ENCODE measurements around the gene CYP2U1.

Gene CYP2U1

DNA sequence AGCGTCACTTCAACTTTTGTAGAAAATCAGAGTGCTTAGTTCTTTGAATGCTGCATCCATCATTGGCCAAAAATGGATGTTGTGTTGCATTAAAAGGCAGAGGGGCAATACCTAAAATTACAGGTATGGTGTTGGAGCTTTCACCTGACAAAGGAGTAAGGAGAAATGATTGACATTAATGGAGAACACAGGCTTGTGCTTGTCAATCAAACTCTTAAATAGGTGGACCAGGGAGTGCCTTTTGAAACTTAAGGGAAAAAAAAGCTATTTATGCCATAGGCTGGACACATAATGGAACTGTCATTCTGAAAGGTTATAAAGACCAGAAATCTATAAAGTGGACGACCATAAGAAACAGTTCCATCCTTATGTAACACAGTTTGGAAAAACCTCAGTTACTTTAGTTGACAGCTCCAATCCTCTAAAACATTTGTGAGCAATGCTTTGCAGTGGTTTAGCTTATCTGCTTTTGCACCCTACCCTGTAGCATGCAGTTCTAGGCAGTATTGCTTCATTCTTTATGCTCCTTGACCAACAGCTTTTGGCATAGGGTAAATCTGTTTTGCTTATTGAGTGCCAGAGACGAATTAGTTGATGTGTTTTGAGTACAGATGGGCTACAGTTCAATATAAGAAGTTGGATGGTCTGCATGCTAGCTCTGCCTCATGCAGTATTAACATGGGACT, 60.7 kb downstream of the CYP2U1 start:
- H3K4me3 ChIP-seq (ENCODE audit: control insufficient read depth, low read depth, low read length): no peak overlapping the region
- peak; percentile 38 for DNase-seq (ENCODE audit: low read depth)
- TF ChIP-seq, protein P1, sequence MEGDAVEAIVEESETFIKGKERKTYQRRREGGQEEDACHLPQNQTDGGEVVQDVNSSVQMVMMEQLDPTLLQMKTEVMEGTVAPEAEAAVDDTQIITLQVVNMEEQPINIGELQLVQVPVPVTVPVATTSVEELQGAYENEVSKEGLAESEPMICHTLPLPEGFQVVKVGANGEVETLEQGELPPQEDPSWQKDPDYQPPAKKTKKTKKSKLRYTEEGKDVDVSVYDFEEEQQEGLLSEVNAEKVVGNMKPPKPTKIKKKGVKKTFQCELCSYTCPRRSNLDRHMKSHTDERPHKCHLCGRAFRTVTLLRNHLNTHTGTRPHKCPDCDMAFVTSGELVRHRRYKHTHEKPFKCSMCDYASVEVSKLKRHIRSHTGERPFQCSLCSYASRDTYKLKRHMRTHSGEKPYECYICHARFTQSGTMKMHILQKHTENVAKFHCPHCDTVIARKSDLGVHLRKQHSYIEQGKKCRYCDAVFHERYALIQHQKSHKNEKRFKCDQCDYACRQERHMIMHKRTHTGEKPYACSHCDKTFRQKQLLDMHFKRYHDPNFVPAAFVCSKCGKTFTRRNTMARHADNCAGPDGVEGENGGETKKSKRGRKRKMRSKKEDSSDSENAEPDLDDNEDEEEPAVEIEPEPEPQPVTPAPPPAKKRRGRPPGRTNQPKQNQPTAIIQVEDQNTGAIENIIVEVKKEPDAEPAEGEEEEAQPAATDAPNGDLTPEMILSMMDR (conservative IDR thresholded peaks at IDR 0.05; ENCODE audit: control insufficient read depth, insufficient read depth, low read depth, low read length): no peak

- TF ChIP-seq, protein P1 (conservative IDR thresholded peaks at IDR 0.05; ENCODE audit: control insufficient read depth, insufficient read depth, low read depth, low read length): no peak
- DNase-seq (ENCODE audit: low read depth): no peak
- H3K4me3 ChIP-seq (ENCODE audit: control insufficient read depth, low read depth, low read length): no peak overlapping the region
Measured at GRCh38 chr4:107993969-107994368, 62.6 kb downstream of the CYP2U1 start.

- no peak for DNase-seq (ENCODE audit: low read depth)
- TF ChIP-seq, protein P1 (conservative IDR thresholded peaks at IDR 0.05; ENCODE audit: control insufficient read depth, insufficient read depth, low read depth, low read length): no peak
- H3K4me3 ChIP-seq (ENCODE audit: control insufficient read depth, low read depth, low read length): no peak overlapping the region
Measured at GRCh38 chr4:107994894-107995293, 63.5 kb downstream of the CYP2U1 start.

- TF ChIP-seq, protein P1 (conservative IDR thresholded peaks at IDR 0.05; ENCODE audit: control insufficient read depth, insufficient read depth, low read depth, low read length): no peak
- no peak overlapping the region for H3K4me3 ChIP-seq (ENCODE audit: control insufficient read depth, low read depth, low read length)
- peak; percentile 65 for DNase-seq (ENCODE audit: low read depth)
Measured at GRCh38 chr4:107996949-107997788, 65.8 kb downstream of the CYP2U1 start.

DNA sequence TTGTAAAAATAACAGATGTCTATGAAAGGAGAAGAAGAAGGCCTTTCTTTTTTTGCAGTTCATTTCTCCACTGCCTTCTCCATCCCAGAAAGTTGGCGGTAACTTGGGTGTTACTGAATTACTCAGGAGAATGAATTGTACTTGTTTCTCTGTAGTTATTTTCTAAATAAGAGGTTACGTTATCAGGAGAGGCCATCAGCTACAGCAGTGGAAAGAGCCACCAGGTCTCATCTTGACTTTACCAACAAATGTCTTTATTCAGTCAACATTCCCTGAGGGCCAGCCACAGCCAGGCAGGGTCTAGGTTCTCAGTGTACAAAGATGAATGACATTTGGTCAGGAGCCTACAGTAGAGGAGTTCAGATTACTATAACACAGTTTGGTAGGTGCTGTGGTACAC, 66.4 kb downstream of the CYP2U1 start:
- no peak for DNase-seq (ENCODE audit: low read depth)
- TF ChIP-seq, protein P1 (conservative IDR thresholded peaks at IDR 0.05; ENCODE audit: control insufficient read depth, insufficient read depth, low read depth, low read length): no peak
- no peak overlapping the region for H3K4me3 ChIP-seq (ENCODE audit: control insufficient read depth, low read depth, low read length)

DNA sequence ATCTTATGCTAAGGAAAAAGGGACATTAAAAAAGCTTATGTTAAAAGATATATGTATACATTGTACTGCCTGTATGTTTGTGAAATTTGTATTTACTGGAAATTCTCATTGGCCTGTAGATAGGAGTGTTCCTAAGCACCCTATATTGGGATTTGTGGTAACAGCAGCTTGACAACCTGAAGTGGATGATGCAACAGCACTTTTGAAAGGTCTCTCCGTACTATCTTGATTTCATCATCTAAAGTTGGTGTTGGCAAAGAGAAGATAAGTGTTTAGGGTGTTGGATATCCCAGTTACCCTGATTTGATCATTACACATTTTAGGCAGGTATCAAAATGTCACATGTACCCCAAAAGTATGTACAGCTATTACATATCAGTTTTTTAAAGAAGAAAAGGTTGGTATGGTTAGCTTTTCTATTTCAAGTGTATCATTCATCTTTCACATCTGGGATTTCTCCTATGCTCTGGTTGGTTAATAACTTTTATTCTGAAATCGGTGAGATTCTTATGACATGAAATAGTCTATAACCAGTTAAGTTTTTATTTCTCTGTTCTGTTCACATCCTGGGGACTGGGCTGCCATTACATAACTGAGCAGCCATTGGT, 68.7 kb downstream of the CYP2U1 start:
- TF ChIP-seq, protein P1 (conservative IDR thresholded peaks at IDR 0.05; ENCODE audit: control insufficient read depth, insufficient read depth, low read depth, low read length): no peak
- no peak for DNase-seq (ENCODE audit: low read depth)
- no peak overlapping the region for H3K4me3 ChIP-seq (ENCODE audit: control insufficient read depth, low read depth, low read length)

All from fibroblast of mammary gland (primary cell).